Heart left ventricle (tissue), 13 donors: Measurements from ENCODE around the gene TPST1.

ENCODE experiments used
- POLR2A ChIP-seq, 2 donors: fragments of 450-650 bp; IDR thresholded peaks; one replicate each; pipeline ENCODE4 v1.6.1; 2017; ENCODE audit warnings: antibody characterized with exemption in 2 of 2, mild to moderate bottlenecking in 2 of 2, moderate library complexity in 2 of 2
- TF ChIP-seq, protein P1 (sequence below), 12 donors: fragments of 200-600 bp; sonication (generic) in 4 of 12; IDR thresholded peaks; one replicate each; pipeline versions ENCODE4 v1.5.0 to v1.8.0; 2018 to 2022; ENCODE audit warnings: antibody characterized with exemption in 12 of 12, mild to moderate bottlenecking in 5 of 12
- donor health status: ischemic (EF 13 %, LVEDD 7.1; RV severe dilation, severe dysfunction).
- donor health status: DM: no; HTN: yes; CAD: no.
- donor health status: DM: no; HTN: no; CAD: no.
- donor health status: ischemic (EF 25% LVEDD 6.9; RV normal size, moderate dysfunction).
- donor health status: ischemic (EF 25% LVEDD 5.7; RV mildly dilated, moderate dysfunction).
- donor health status: ischemic (EF 35%, LVEDD 5.7; RV mildly dilated, moderate dysfunction).
- donor health status: nonischemic (EF 11% LVEDD 7.7; RV severe dilation, severe dysfunction).
- donor health status: DM: yes; HTN: yes; CAD: no.
- donor health status: PGD.
- donor health status: ischemic (EF 29% LVEDD 5.4; RV normal size, mild dysfunction).
- donor health status: nonischemic (EF 23%, LVEDD 6.1; RV moderate dilation, normal function).

DNA sequence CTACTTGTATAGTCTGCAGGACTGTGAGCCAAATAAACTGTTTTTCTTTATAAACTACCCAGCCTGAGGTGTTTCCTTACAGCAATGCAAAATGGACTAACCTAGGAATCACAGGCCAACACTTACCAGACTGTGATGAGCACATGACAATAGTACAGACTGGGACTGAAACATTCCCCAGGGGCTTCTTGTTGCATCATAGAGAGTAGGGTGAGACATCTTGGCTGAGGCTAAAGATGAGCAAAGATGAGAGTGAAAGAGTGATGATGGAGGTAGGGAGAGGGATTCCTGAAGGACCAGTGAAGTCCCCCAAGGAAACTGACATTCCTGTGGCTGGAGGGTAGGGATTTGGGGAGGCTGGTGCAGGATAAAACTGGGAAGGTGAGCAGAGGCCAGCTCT, 194.4 kb downstream of the TPST1 start:
- TF ChIP-seq, protein P1, sequence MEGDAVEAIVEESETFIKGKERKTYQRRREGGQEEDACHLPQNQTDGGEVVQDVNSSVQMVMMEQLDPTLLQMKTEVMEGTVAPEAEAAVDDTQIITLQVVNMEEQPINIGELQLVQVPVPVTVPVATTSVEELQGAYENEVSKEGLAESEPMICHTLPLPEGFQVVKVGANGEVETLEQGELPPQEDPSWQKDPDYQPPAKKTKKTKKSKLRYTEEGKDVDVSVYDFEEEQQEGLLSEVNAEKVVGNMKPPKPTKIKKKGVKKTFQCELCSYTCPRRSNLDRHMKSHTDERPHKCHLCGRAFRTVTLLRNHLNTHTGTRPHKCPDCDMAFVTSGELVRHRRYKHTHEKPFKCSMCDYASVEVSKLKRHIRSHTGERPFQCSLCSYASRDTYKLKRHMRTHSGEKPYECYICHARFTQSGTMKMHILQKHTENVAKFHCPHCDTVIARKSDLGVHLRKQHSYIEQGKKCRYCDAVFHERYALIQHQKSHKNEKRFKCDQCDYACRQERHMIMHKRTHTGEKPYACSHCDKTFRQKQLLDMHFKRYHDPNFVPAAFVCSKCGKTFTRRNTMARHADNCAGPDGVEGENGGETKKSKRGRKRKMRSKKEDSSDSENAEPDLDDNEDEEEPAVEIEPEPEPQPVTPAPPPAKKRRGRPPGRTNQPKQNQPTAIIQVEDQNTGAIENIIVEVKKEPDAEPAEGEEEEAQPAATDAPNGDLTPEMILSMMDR (IDR thresholded peaks at IDR 0.05) = no peak
- no peak for TF ChIP-seq POLR2A (IDR thresholded peaks at IDR 0.05)
